Fibroblast of skin of scalp (primary cell): ENCODE measurements around the gene FIP1L1. TPM values are rescaled to one million over a fixed set of nuclear protein-coding genes. Genes with fewer than 3 reads are reported as not detected.
"Not testable (repeated sequence)": the region's sequence is repeated elsewhere in the genome, so short reads cannot be mapped to it uniquely, and the experiment has no call there.

Source experiments
- DNase-seq: peaks from one replicate; pipeline ENCODE4 v3.0.0-alpha.2; 2013
- polyA plus RNA-seq, 2 experiments: library from polyadenylated mRNA; unstranded; fragments of 120-200 nt; gene quantifications; one replicate each; pipeline ENCODE4 v1.2.1, GENCODE V29; 2013; ENCODE audit not compliant: insufficient read length in 2 of 2

The FIP1L1 gene
- 43.8 TPM for polyA plus RNA-seq (2013, experiment 1 of 2; ENCODE audit: insufficient read length)
- 54.2 TPM for polyA plus RNA-seq (2013, experiment 2 of 2; ENCODE audit: insufficient read length)

- peak; percentile 87 for DNase-seq
These were observed at the start of gene FIP1L1 for GRCh38 chr4:53377319-53378170. Gene FIP1L1, plus strand, starts transcription at chr4:53377641. Its CDS starts 198 bp downstream, at chr4:53377839.

GRCh38 chr4:53334916-53335315, 42.5 kb upstream of the FIP1L1 start:
- DNase-seq = not testable (repeated sequence)

GRCh38 chr4:53340145-53340544, 37.3 kb upstream of the FIP1L1 start:
- DNase-seq = not testable (repeated sequence)

- DNase-seq = not testable (repeated sequence)
These were observed 31.0 kb upstream of the FIP1L1 start for GRCh38 chr4:53346392-53346791.

- peak; percentile 72 for DNase-seq
These were observed 30.3 kb upstream of the FIP1L1 start for GRCh38 chr4:53346920-53347852.

GRCh38 chr4:53348046-53348445, 29.4 kb upstream of the FIP1L1 start:
- no peak for DNase-seq

- DNase-seq = no peak
These were observed 28.4 kb upstream of the FIP1L1 start for GRCh38 chr4:53349091-53349491.

GRCh38 chr4:53354012-53354722, 23.3 kb upstream of the FIP1L1 start:
- no peak for DNase-seq

GRCh38 chr4:53355930-53356521, 21.4 kb upstream of the FIP1L1 start:
- DNase-seq = no peak

GRCh38 chr4:53361451-53361850, 16.0 kb upstream of the FIP1L1 start:
- DNase-seq = peak; percentile 40

GRCh38 chr4:53362093-53362492, 15.3 kb upstream of the FIP1L1 start:
- DNase-seq = no peak

- no peak for DNase-seq
These were observed 12.8 kb upstream of the FIP1L1 start for GRCh38 chr4:53364624-53365023.

- DNase-seq = peak; percentile 6
These were observed 12.3 kb upstream of the FIP1L1 start for GRCh38 chr4:53365121-53365485.

GRCh38 chr4:53365486-53366300, 11.7 kb upstream of the FIP1L1 start, which contains the start of gene SCFD2:
Gene SCFD2, minus strand, starts transcription at chr4:53366061.
- peak; percentile 98 for DNase-seq

- no peak for DNase-seq
These were observed 11.1 kb upstream of the FIP1L1 start for GRCh38 chr4:53366301-53366716.

- no peak for DNase-seq
These were observed 9.7 kb upstream of the FIP1L1 start for GRCh38 chr4:53367721-53368120.

- no peak for DNase-seq
These were observed 6.4 kb upstream of the FIP1L1 start for GRCh38 chr4:53371049-53371448.

- DNase-seq = no peak
These were observed 5.5 kb upstream of the FIP1L1 start for GRCh38 chr4:53371843-53372521.

GRCh38 chr4:53374777-53375258, 2.6 kb upstream of the FIP1L1 start:
- no peak for DNase-seq

GRCh38 chr4:53376900-53377299, 541 bp upstream of the FIP1L1 start:
- no peak for DNase-seq
